WERI-Rb-1 (cell line): ENCODE results near the gene CLIC5.

Experiments
- DNase-seq: peaks from one replicate; pipeline ENCODE4 v3.0.0-alpha.2; 2020
- H3K27ac ChIP-seq: fragments of 250-450 bp; sonication (Bioruptor Pico); 2 replicates; pipeline ENCODE4 v1.5.1; 2020; ENCODE audit warnings: mild to moderate bottlenecking, moderate library complexity
- H3K27me3 ChIP-seq: fragments of 250-450 bp; sonication (Bioruptor Pico); 2 replicates; pipeline ENCODE4 v1.5.1; 2021; ENCODE audit warnings: mild to moderate bottlenecking, low read depth, moderate library complexity; ENCODE audit not compliant: insufficient read depth, severe bottlenecking
- H3K36me3 ChIP-seq: fragments of 250-450 bp; sonication (Bioruptor Pico); 2 replicates; pipeline ENCODE4 v1.5.1; 2020; ENCODE audit warnings: mild to moderate bottlenecking, moderate library complexity
- H3K4me3 ChIP-seq: 2 replicates; pipeline ENCODE4 v1.5.1; 2011; ENCODE audit warnings: low read depth, mild to moderate bottlenecking, control low read depth, low read length
- H3K9me3 ChIP-seq: fragments of 250-450 bp; sonication (Bioruptor Pico); 2 replicates; pipeline ENCODE4 v1.5.1; 2021; ENCODE audit warnings: mild to moderate bottlenecking, moderate library complexity; ENCODE audit not compliant: severe bottlenecking
- TF ChIP-seq, protein P1 (sequence below): IDR thresholded peaks from 2 replicates; pipeline ENCODE4 v1.5.1; 2011; ENCODE audit warnings: low read depth, mild to moderate bottlenecking, control low read depth, inconsistent platforms, low read length

The CLIC5 gene

DNA sequence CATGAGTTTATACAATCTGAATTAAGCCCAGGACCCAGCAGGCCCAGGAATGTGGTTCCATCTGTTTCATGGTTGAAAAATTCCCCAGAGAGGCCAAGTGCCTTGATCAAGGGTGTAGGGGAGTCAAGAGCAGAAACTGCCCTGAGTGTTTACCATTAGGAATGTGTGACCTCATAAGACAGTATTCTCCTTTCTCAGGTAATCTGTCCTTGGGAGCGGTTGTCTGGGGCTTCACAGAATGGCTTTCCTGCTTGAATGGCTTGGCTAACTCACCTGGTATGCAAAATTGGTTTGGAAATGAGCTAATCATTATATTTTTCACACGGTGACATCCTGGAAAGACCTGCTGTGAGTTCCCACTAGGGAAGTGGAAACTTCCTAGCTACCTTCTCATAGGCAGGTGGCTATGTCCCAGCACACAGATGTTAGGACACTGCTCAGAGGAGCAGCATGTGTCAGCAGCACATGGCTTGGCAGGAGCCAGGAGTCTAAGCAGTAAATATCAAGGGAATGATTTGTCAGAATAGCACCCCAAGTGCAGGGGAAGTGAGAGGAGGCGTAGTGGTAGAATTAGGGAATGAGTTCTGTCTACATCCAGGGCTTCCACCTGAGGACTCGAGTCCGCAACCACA, 17.7 kb downstream of the CLIC5 start:
- TF ChIP-seq, protein P1, sequence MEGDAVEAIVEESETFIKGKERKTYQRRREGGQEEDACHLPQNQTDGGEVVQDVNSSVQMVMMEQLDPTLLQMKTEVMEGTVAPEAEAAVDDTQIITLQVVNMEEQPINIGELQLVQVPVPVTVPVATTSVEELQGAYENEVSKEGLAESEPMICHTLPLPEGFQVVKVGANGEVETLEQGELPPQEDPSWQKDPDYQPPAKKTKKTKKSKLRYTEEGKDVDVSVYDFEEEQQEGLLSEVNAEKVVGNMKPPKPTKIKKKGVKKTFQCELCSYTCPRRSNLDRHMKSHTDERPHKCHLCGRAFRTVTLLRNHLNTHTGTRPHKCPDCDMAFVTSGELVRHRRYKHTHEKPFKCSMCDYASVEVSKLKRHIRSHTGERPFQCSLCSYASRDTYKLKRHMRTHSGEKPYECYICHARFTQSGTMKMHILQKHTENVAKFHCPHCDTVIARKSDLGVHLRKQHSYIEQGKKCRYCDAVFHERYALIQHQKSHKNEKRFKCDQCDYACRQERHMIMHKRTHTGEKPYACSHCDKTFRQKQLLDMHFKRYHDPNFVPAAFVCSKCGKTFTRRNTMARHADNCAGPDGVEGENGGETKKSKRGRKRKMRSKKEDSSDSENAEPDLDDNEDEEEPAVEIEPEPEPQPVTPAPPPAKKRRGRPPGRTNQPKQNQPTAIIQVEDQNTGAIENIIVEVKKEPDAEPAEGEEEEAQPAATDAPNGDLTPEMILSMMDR: no peak
- Histone ChIP-seq H3K4me3 (no peak overlapping the region), H3K36me3 (no peaks in the 10 kb centered on the region), H3K27me3 (no peaks in the 10 kb centered on the region), H3K27ac (no peak overlapping the region), H3K9me3 (no peaks in the 10 kb centered on the region)
- DNase-seq: no peak

DNA sequence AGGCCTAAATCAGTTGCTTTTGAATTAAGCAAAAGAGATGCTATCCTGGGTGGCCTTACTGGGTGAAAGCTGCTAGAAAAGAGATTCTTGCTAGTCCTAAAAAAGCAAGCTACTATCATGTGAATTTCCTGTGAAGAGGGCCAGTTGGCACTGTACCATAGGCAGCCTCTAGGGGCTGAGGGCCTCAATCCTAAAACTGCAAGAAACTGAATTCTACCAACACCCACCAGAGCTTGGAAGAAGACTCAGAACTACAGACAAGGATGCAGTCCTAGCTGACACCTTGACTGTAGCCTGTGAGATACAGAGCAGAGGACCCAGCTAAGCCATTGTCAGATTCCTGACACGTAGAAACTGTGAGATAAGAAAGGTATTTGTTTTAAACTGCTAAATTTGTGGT, 24.5 kb downstream of the CLIC5 start:
- TF ChIP-seq, protein P1: peak; percentile 53

DNA sequence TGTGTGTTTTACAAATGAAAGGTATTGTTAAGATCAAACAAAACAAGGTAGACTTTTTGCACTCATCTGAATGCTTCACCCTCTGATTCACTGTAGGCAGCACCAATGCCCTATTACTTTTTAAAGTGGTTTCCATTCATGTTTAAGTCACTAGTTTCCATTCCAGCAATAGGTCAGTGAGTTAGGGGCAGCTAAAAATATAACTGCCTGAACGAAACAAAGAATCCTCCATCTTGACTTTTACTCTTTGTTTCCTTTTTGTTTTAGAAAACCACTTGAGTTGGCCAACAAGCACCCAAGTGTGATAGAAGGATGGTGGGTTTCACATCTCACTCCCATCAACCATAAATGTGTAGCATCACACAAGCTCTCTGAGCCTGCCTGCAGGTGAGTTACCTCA, 25.5 kb downstream of the CLIC5 start:
- H3K9me3 ChIP-seq: no peaks in the 10 kb centered on the region
- H3K4me3 ChIP-seq: no peak overlapping the region
- H3K27ac ChIP-seq: peak overlapping the region; percentile 30
- TF ChIP-seq, protein P1: no peak
- H3K36me3 ChIP-seq: no peaks in the 10 kb centered on the region
- H3K27me3 ChIP-seq: no peaks in the 10 kb centered on the region
- DNase-seq: no peak

More for the DNA sequence above, 24.5 kb downstream of the CLIC5 start:
- peak overlapping the region; percentile 17 for H3K27ac ChIP-seq
- no peaks in the 10 kb centered on the region for H3K27me3 ChIP-seq
- DNase-seq: peak; percentile 56
- H3K9me3 ChIP-seq: no peaks in the 10 kb centered on the region
- H3K4me3 ChIP-seq: no peak overlapping the region
- no peaks in the 10 kb centered on the region for H3K36me3 ChIP-seq

DNA sequence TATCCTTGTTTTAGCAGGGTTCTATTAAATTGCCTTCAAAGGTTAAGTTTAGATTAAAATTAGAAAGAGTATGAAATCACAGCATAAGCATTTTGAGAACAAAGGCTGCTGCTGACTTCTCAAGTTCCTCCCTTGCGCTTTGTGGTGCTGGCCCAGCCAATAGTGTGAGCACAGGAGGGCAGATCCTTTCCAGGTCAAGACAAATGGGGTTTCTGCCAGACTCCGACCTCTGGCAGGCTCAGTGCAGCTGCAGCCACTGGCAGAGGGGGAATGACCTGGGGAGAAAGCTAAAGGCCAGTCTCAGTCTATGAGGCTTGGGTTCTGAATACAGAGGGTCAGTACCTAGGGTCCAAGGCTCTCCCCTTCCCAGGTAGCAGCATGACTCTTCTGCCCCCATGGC, 27.0 kb downstream of the CLIC5 start:
- H3K4me3 ChIP-seq: no peak overlapping the region
- no peaks in the 10 kb centered on the region for H3K27me3 ChIP-seq
- no peaks in the 10 kb centered on the region for H3K9me3 ChIP-seq
- TF ChIP-seq, protein P1: no peak
- no peak for DNase-seq
- no peaks in the 10 kb centered on the region for H3K36me3 ChIP-seq
- H3K27ac ChIP-seq: 0 out of 2 replicates have a peak overlapping the region, but pooled peaks have one; percentile 1

DNA sequence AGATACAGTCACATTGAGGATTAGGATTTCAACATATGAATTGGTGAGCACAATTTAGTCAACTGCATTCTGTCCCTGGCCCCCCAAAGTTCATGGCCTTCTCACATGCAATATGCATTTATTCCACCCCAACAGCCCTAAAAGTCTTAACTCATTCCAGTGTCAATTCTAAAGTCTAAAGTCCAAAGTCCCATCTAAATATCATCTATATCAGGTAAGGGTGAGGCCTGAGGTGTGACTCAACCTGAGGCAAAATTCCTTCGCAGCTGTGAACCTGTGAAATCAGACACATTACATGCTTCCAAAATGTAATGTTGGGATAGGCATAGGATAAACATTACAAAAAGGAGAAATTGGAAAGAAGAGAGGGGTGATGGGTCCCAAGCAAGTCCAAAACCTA, 27.8 kb downstream of the CLIC5 start:
- DNase-seq: no peak
- Histone ChIP-seq H3K27me3 (no peaks in the 10 kb centered on the region), H3K9me3 (no peaks in the 10 kb centered on the region), H3K4me3 (no peak overlapping the region), H3K36me3 (no peaks in the 10 kb centered on the region), H3K27ac (no peak overlapping the region)
- TF ChIP-seq, protein P1: no peak

DNA sequence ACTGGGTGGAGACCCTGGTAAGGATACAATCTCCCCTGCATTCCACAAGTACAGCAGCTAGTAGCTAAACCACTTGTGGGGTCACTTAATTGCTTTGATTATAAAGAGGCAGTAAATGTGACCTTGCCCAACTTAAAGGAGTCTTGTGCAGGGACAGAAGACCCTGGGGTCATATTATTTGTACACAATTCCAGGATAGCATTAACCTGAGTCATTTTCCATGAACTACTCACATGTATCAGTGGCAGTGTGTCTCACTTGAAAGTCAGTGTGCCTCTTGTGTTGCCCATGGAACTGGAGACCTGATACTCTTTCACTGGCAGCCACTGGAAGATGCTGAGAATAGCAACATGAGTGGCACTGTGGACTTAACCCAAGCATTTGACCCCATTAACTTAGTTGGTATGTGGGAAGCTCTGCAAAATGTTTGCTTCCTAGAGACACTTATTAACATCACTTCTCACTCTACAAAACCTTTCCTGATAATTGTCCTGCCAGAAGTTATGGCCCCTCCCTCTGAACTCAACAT, 28.9 kb downstream of the CLIC5 start:
- Histone ChIP-seq H3K27me3 (no peaks in the 10 kb centered on the region), H3K9me3 (no peaks in the 10 kb centered on the region), H3K4me3 (no peak overlapping the region), H3K36me3 (no peaks in the 10 kb centered on the region), H3K27ac (peak overlapping the region; percentile 46)
- no peak for DNase-seq
- TF ChIP-seq, protein P1: no peak
